Measurements from ENCODE around the gene CRTC1. TPM values are rescaled to one million over a fixed set of nuclear protein-coding genes. Genes with fewer than 3 reads are reported as not detected.

Gene CRTC1
- total RNA-seq, 1 experiment from 2014 or later = 19.0 TPM

DNA sequence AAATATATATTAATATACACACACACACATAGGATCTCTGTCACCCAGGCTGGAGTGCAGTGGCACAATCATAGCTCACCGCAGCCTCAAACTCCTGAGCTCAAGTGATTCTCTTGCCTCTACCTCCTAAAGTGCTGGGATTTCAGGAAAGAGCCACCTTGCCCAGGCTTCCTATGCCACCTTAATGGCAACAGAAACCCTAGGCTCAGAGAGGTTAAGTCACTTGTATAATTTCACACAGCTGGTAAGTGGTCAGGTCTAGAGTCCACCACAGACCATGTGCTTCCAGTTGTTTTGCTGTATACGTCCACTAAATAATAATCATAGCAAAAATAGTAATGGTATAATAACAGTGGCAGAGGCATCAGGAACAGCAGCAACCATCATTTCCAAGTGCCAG, 147.0 kb downstream of the CRTC1 start:
- peaks cover 13% of the 10 kb centered on the region in 2 experiments for H3K9me3 Mint-ChIP-seq

More for the DNA sequence above, 147.0 kb downstream of the CRTC1 start:
- peaks cover 11 to 18% (median 14%) of the 10 kb centered on the region in 3 experiments for H3K36me3 Mint-ChIP-seq (ENCODE audit: insufficient read depth in 1 of 3, low read depth in 3 of 3)
- Histone ChIP-seq H2BK20ac (ENCODE audit: low read depth, low read length, poor library complexity, severe bottlenecking) (no peak overlapping the region), H3K14ac (ENCODE audit: insufficient read depth, low read length) (no peak overlapping the region), H3T11ph (ENCODE audit: low read length) (no peak overlapping the region), H3K56ac (ENCODE audit: insufficient read length, low read depth, low read length) (no peak overlapping the region), H3K79me1 (ENCODE audit: insufficient read depth, low read depth, low read length, poor library complexity, severe bottlenecking) (peaks cover 3% of the 10 kb centered on the region), H3K27me3 (ENCODE audit: insufficient read depth, low read length) (peaks cover 3% of the 10 kb centered on the region; the same call in 1 of the 2 replicates), H3K4me1 (ENCODE audit: insufficient read depth, low read length) (no peaks in the 10 kb centered on the region), H3K23ac (ENCODE audit: insufficient read length, low read depth, low read length) (no peak overlapping the region), H3K9ac (ENCODE audit: extremely low read depth, insufficient read length, low read length) (no peak overlapping the region), H3K9me3 (ENCODE audit: control insufficient read depth, low read depth, low read length) (no peaks in the 10 kb centered on the region), H4K91ac (ENCODE audit: insufficient read length, low read depth, low read length) (no peak overlapping the region), H2BK5ac (ENCODE audit: insufficient read length, low read length) (no peak overlapping the region), H3K18ac (ENCODE audit: insufficient read length, low read depth, low read length) (no peak overlapping the region), H3K4me2 (ENCODE audit: insufficient read depth, insufficient read length, low read length) (no peak overlapping the region), H3K79me2 (ENCODE audit: insufficient read depth, low read length) (peaks cover 24% of the 10 kb centered on the region; the same call in 1 of the 2 replicates), H4K8ac (replicated peaks; ENCODE audit: insufficient read length, low read depth, low read length) (no peak overlapping the region), H2BK120ac (ENCODE audit: low read depth, low read length, poor library complexity, severe bottlenecking) (no peak overlapping the region), H3K23me2 (ENCODE audit: insufficient read length, low read depth, low read length, poor library complexity, severe bottlenecking) (peaks cover 8% of the 10 kb centered on the region), H3K4ac (ENCODE audit: low read depth, low read length) (no peak overlapping the region), H3K27ac (ENCODE audit: insufficient read length, low read depth, low read length) (no peak overlapping the region), H2BK12ac (ENCODE audit: insufficient read length, low read depth, low read length) (no peak overlapping the region), H2BK15ac (ENCODE audit: low read depth, low read length) (no peak overlapping the region), H2AK5ac (ENCODE audit: insufficient read length, low read length) (no peak overlapping the region), H4K5ac (ENCODE audit: insufficient read length, low read depth, low read length) (no peak overlapping the region), H2AFZ (ENCODE audit: low read length) (no peak overlapping the region), H4K20me1 (ENCODE audit: control insufficient read depth, insufficient read depth, insufficient read length) (no peaks in the 10 kb centered on the region)
- DNase-seq = no peak
- H3K27me3 Mint-ChIP-seq (ENCODE audit: low read depth) = peaks cover 40% of the 10 kb centered on the region
- TF ChIP-seq, protein P1, sequence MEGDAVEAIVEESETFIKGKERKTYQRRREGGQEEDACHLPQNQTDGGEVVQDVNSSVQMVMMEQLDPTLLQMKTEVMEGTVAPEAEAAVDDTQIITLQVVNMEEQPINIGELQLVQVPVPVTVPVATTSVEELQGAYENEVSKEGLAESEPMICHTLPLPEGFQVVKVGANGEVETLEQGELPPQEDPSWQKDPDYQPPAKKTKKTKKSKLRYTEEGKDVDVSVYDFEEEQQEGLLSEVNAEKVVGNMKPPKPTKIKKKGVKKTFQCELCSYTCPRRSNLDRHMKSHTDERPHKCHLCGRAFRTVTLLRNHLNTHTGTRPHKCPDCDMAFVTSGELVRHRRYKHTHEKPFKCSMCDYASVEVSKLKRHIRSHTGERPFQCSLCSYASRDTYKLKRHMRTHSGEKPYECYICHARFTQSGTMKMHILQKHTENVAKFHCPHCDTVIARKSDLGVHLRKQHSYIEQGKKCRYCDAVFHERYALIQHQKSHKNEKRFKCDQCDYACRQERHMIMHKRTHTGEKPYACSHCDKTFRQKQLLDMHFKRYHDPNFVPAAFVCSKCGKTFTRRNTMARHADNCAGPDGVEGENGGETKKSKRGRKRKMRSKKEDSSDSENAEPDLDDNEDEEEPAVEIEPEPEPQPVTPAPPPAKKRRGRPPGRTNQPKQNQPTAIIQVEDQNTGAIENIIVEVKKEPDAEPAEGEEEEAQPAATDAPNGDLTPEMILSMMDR (conservative IDR thresholded peaks at IDR 0.05) = no peak
- H3K27ac Mint-ChIP-seq = no peak overlapping the region
- peaks cover 21 to 25% of the 10 kb centered on the region in 2 experiments for H3K4me1 Mint-ChIP-seq
- peak overlapping the region in 1 of 2 experiments; percentile 75; a peak in 1 of 5 replicates for H3K4me3 Mint-ChIP-seq
- no CpG with 5 or more reads among the region's 2 CpGs for WGBS (ENCODE audit: extremely low coverage, insufficient read length, low lambda C conversion rate)

Measured in H9 (cell line).